ENCODE measurements around the gene CNN1. TPM values are rescaled to one million over a fixed set of nuclear protein-coding genes. Genes with fewer than 3 reads are reported as not detected.

CNN1 gene
- total RNA-seq, 1 donor from 2014 or later, result not detected

DNA sequence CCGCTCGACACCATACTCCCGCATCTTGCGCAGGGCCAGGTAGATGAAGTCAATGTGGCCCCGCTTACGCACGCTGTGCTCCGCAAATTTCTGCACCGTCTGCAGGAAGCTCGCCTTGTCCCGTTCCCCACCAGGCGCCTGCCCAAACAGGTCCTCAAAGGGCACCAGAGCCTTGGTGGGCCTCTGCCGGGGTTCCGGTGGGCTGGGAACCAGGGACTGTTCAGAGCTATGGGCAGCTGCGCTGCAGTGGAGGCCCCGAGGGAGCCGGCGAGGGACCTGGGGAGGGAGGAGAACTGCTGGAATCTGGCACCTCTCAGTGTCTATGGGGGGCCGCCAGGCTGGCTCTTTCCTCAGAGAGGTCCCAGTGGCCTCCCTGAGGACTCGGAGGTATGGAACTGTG is 24.7 kb upstream of the CNN1 start:
- Histone ChIP-seq H3K27me3 (ENCODE audit: control insufficient read depth, insufficient read depth, low read length) (no peaks in the 10 kb centered on the region), H3K4me3 (ENCODE audit: low read depth, low read length) (no peak overlapping the region), H3K36me3 (ENCODE audit: control insufficient read depth, insufficient read depth, low read length) (peaks cover 2% of the 10 kb centered on the region)
- TF ChIP-seq, protein P1, sequence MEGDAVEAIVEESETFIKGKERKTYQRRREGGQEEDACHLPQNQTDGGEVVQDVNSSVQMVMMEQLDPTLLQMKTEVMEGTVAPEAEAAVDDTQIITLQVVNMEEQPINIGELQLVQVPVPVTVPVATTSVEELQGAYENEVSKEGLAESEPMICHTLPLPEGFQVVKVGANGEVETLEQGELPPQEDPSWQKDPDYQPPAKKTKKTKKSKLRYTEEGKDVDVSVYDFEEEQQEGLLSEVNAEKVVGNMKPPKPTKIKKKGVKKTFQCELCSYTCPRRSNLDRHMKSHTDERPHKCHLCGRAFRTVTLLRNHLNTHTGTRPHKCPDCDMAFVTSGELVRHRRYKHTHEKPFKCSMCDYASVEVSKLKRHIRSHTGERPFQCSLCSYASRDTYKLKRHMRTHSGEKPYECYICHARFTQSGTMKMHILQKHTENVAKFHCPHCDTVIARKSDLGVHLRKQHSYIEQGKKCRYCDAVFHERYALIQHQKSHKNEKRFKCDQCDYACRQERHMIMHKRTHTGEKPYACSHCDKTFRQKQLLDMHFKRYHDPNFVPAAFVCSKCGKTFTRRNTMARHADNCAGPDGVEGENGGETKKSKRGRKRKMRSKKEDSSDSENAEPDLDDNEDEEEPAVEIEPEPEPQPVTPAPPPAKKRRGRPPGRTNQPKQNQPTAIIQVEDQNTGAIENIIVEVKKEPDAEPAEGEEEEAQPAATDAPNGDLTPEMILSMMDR (IDR thresholded peaks at IDR 0.05; ENCODE audit: insufficient read depth, low read length, severe bottlenecking), result no peak
- DNase-seq (ENCODE audit: low read depth) (no peak), FAIRE-seq (no peak)

DNA sequence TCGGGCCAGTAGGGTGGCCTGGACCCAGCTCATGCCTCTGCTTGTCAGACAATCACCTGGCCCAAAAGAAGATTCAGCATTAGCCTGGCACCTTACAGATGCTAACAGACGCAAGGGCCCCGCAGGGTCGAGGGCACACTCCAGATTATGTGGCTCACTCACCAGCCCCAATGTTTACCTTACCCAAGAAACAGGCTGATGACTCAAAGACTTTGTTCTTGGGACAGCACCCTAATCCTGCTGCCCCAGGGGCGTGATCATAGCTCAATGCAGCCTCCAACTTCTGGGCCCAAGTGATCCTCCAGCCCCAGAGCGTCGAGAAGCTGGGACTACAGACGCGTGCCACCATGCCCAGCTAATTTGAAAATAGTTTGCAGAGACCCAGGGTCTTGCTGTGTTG is 19.5 kb upstream of the CNN1 start:
- peak; percentile 45 for DNase-seq (ENCODE audit: low read depth)
- no peak for FAIRE-seq
- Histone ChIP-seq H3K4me3 (ENCODE audit: low read depth, low read length) (no peak overlapping the region), H3K27me3 (ENCODE audit: control insufficient read depth, insufficient read depth, low read length) (no peaks in the 10 kb centered on the region), H3K36me3 (ENCODE audit: control insufficient read depth, insufficient read depth, low read length) (peaks cover 2% of the 10 kb centered on the region)
- TF ChIP-seq, protein P1 (IDR thresholded peaks at IDR 0.05; ENCODE audit: insufficient read depth, low read length, severe bottlenecking), result no peak

DNA sequence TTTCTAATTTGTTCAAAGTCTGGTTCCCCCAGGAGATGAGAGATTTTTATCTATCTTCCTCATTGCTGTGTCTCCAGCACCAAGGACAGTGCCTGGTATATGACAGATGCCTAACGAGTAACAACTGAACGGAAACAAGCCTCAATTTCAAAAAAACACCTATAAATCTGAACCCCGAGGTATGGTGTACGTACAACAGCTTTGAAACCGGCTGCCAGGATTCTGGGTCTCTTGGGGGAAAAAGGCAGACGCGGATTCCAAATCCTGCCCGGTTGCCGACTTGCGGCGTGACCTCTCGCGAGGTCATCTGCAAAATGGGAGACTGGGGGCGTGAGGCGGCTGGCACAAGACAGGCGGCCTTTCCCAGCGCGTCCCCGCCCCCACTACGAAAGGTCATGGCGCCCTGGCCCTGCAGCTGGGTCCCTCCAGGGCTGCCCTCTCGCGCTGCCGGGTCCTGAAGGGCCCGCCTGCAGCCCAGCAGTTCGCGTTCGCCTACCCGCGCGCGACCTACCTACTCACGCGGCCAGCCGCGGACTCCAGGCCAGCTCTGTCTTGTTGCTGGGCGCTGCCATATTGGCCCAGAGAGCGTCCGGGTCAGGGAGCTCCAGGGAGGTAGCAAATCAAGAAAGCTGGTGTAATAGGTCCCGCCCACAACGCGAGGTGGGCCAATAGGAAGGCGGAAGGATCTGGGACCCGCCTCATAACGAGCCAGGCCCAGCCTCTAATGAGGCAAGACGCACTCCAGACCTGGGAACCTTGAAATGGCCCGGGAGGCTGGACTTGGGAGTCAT is 9.9 kb upstream of the CNN1 start, which contains the start of gene ECSIT:
Gene ECSIT, minus strand, starts transcription at position 584 of the 791 bp plus-strand sequence. CDS start 9,964 bp downstream, outside the sequence.
- no peaks in the 10 kb centered on the region for H3K27me3 ChIP-seq (ENCODE audit: control insufficient read depth, insufficient read depth, low read length)
- H3K36me3 ChIP-seq (ENCODE audit: control insufficient read depth, insufficient read depth, low read length), result no peaks in the 10 kb centered on the region
- no peak for FAIRE-seq
- TF ChIP-seq, protein P1 (IDR thresholded peaks at IDR 0.05; ENCODE audit: insufficient read depth, low read length, severe bottlenecking), result no peak
- DNase-seq (ENCODE audit: low read depth), result peak; percentile 95
- H3K4me3 ChIP-seq (ENCODE audit: low read depth, low read length), result peak within 1 kb of the TSS; percentile 89

DNA sequence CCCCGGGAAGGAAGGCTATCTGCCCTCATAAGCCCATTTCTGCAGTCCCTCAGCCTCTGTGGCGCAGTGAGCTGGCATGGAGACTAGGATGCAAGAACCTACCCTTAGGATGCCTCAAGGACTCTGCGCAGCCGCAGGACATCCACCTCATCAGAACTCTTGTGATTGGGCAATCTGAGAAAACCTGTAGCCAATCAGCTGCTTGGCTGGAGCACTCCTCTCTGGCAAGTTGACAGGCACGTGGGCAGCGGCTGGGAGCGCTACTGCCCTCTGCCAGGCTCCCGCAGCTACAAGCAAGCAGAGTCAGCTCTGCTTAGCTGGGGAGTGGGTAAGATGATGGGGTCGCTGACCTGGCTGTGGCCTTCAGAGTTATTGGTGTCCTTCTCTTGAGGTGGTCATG is 8.2 kb upstream of the CNN1 start:
- peak; percentile 76 for DNase-seq (ENCODE audit: low read depth)
- TF ChIP-seq, protein P1 (IDR thresholded peaks at IDR 0.05; ENCODE audit: insufficient read depth, low read length, severe bottlenecking), result peak; percentile 56
- no peaks in the 10 kb centered on the region for H3K36me3 ChIP-seq (ENCODE audit: control insufficient read depth, insufficient read depth, low read length)
- no peaks in the 10 kb centered on the region for H3K27me3 ChIP-seq (ENCODE audit: control insufficient read depth, insufficient read depth, low read length)
- FAIRE-seq, result no peak
- no peak overlapping the region for H3K4me3 ChIP-seq (ENCODE audit: low read depth, low read length)

DNA sequence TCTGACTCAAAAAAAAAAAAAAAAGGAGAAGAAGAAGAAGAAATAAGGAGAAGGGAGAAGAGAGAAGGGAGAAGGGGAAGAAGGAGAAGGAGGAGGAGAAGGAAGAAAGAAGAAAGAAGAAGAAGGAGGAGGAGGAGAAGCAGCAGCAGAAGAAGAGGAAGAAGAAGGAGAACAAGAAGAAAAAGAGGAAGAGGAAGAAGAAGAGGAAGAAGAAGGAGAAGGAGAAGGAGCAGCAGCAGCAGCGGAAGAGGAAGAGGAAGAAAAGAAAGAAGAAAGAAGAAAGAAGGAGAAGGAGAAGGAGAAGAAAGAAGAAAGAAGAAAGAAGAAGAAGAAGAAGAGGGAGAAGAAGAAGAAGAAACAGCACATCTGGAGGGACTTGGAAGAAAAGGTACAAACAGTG is 4.1 kb upstream of the CNN1 start:
- peaks cover 3% of the 10 kb centered on the region for H3K27me3 ChIP-seq (ENCODE audit: control insufficient read depth, insufficient read depth, low read length)
- no peak for FAIRE-seq
- no peaks in the 10 kb centered on the region for H3K36me3 ChIP-seq (ENCODE audit: control insufficient read depth, insufficient read depth, low read length)
- no peak overlapping the region for H3K4me3 ChIP-seq (ENCODE audit: low read depth, low read length)
- TF ChIP-seq, protein P1 (IDR thresholded peaks at IDR 0.05; ENCODE audit: insufficient read depth, low read length, severe bottlenecking), result no peak
- no peak for DNase-seq (ENCODE audit: low read depth)

Data from bronchial epithelial cell (primary cell).